MM.1S (cell line): ENCODE results near the gene CDX2.

Experiments used
- DNase-seq: peaks from one replicate; pipeline ENCODE4 v3.0.0-alpha.2; 2015
- H2AFZ ChIP-seq: fragments of 300-600 bp; sonication (generic); 2 replicates; pipeline ENCODE4 v1.6.0; 2016; ENCODE audit warnings: antibody characterized with exemption, low read length
- H3F3A ChIP-seq: fragments of 300-600 bp; sonication (generic); 2 replicates; pipeline ENCODE4 v1.6.1; 2016; ENCODE audit warnings: mild to moderate bottlenecking, antibody characterized with exemption, low read length, moderate library complexity, mixed read lengths; ENCODE audit not compliant: insufficient read depth
- H3K27ac ChIP-seq: fragments of 300-600 bp; sonication (generic); 2 replicates; pipeline ENCODE4 v1.5.1; 2016; ENCODE audit warnings: mild to moderate bottlenecking, low read length
- H3K27me3 ChIP-seq: fragments of 300-600 bp; sonication (generic); replicated peaks from 2 replicates; pipeline ENCODE4 v1.6.0; 2016; ENCODE audit warnings: low read length; ENCODE audit not compliant: insufficient read depth
- H3K36me3 ChIP-seq: fragments of 300-600 bp; sonication (generic); replicated peaks from 2 replicates; pipeline ENCODE4 v1.6.1; 2016; ENCODE audit warnings: mild to moderate bottlenecking, low read length, mixed read lengths; ENCODE audit not compliant: insufficient read depth
- H3K4me1 ChIP-seq: fragments of 300-600 bp; sonication (generic); 2 replicates; pipeline ENCODE4 v1.6.1; 2016; ENCODE audit warnings: low read length, mixed read lengths
- H3K4me2 ChIP-seq: fragments of 300-600 bp; sonication (generic); 2 replicates; pipeline ENCODE4 v1.6.0; 2016; ENCODE audit warnings: low read depth, low read length
- H3K4me3 ChIP-seq: fragments of 300-600 bp; sonication (generic); 2 replicates; pipeline ENCODE4 v1.5.1; 2016; ENCODE audit warnings: low read length, mixed read lengths
- H3K79me2 ChIP-seq: fragments of 300-600 bp; sonication (generic); 2 replicates; pipeline ENCODE4 v1.6.1; 2016; ENCODE audit warnings: mixed run types, low read length, mixed read lengths
- H3K9ac ChIP-seq: fragments of 300-600 bp; sonication (generic); 2 replicates; pipeline ENCODE4 v1.6.1; 2016; ENCODE audit warnings: low read length, mixed read lengths
- H3K9me2 ChIP-seq: fragments of 300-600 bp; sonication (generic); replicated peaks from 2 replicates; pipeline ENCODE4 v1.6.1; 2016; ENCODE audit warnings: mild to moderate bottlenecking, low read length, mixed read lengths; ENCODE audit not compliant: insufficient read depth
- H3K9me3 ChIP-seq: fragments of 300-600 bp; sonication (generic); replicated peaks from 2 replicates; pipeline ENCODE4 v1.6.1; 2016; ENCODE audit warnings: mild to moderate bottlenecking, low read length, mixed read lengths; ENCODE audit not compliant: insufficient read depth
- H4K20me1 ChIP-seq: fragments of 300-600 bp; sonication (generic); 2 replicates; pipeline ENCODE4 v1.6.1; 2016; ENCODE audit warnings: mild to moderate bottlenecking, low read length, moderate library complexity, mixed read lengths; ENCODE audit not compliant: insufficient read depth
- EZH2 ChIP-seq: fragments of 300-600 bp; sonication (generic); optimal IDR thresholded peaks from 2 replicates; pipeline ENCODE3; 2017; ENCODE audit warnings: low read depth, mild to moderate bottlenecking, antibody characterized with exemption, low read length, mixed read lengths
- EZH2phosphoT487 ChIP-seq: fragments of 300-600 bp; sonication (generic); IDR thresholded peaks from 2 replicates; pipeline ENCODE4 v1.6.1; 2018; ENCODE audit warnings: antibody characterized with exemption, low read length
- TF ChIP-seq, protein P1 (sequence below): fragments of 300-600 bp; sonication (generic); IDR thresholded peaks from 2 replicates; pipeline ENCODE4 v1.5.1; 2016; ENCODE audit warnings: antibody characterized with exemption, low read length, mixed read lengths

CDX2 gene

DNA sequence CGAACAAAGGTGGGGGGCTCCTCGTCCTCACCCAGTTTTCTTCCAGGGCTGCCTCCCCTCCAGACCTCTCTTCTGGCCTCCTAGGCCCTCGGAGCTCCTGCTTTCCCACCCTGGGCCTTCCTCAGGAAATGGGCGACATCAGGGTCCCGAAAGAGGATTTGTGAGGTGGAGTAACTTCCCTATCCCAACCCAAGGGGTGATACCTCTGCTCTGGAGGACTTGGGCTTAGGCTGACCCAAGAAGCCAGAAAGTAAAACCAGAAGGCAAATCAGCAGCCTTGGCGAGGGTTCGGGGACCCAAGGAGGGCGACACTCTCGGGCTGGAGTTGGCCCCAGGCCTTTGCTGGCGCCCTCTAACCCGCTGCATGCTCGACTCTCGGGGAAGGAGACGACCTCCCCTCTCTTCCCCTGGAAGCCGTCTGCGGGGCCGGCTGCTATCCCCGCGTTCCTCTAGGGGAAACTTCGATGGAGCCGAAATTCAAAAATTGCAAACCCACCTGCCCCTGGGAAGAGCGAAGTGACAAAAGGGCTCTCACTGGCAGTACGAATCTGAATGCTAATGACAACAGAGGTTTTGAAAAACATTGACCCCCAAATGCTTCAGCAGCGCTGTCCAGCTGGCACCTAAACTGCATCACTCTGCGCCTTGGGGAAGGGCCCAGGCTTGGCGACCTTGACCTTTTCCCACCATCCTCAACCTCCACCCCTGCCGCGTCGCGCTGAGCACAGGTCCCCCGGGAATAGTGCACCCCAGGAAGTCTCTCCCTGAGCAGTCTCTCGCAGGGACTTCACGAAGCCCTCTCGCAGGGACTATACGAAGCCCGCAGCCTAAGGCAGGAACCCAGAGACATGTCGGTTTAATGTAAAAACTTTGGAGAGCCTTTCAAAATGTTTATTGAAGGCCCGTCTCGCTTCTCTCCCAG lies 46.9 kb downstream of the CDX2 start:
- TF ChIP-seq EZH2phosphoT487, result no peak
- no peak for TF ChIP-seq EZH2
- TF ChIP-seq, protein P1, sequence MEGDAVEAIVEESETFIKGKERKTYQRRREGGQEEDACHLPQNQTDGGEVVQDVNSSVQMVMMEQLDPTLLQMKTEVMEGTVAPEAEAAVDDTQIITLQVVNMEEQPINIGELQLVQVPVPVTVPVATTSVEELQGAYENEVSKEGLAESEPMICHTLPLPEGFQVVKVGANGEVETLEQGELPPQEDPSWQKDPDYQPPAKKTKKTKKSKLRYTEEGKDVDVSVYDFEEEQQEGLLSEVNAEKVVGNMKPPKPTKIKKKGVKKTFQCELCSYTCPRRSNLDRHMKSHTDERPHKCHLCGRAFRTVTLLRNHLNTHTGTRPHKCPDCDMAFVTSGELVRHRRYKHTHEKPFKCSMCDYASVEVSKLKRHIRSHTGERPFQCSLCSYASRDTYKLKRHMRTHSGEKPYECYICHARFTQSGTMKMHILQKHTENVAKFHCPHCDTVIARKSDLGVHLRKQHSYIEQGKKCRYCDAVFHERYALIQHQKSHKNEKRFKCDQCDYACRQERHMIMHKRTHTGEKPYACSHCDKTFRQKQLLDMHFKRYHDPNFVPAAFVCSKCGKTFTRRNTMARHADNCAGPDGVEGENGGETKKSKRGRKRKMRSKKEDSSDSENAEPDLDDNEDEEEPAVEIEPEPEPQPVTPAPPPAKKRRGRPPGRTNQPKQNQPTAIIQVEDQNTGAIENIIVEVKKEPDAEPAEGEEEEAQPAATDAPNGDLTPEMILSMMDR, result no peak
- Histone ChIP-seq H3F3A (no peaks in the 10 kb centered on the region), H3K9me3 (no peaks in the 10 kb centered on the region), H4K20me1 (no peaks in the 10 kb centered on the region), H3K4me2 (no peak overlapping the region), H3K27me3 (peaks cover 29% of the 10 kb centered on the region), H3K36me3 (no peaks in the 10 kb centered on the region), H3K9ac (no peak overlapping the region), H3K4me3 (no peak overlapping the region), H3K79me2 (no peaks in the 10 kb centered on the region), H3K4me1 (no peaks in the 10 kb centered on the region), H3K27ac (no peak overlapping the region), H3K9me2 (no peaks in the 10 kb centered on the region), H2AFZ (no peak overlapping the region)
- DNase-seq, result no peak

DNA sequence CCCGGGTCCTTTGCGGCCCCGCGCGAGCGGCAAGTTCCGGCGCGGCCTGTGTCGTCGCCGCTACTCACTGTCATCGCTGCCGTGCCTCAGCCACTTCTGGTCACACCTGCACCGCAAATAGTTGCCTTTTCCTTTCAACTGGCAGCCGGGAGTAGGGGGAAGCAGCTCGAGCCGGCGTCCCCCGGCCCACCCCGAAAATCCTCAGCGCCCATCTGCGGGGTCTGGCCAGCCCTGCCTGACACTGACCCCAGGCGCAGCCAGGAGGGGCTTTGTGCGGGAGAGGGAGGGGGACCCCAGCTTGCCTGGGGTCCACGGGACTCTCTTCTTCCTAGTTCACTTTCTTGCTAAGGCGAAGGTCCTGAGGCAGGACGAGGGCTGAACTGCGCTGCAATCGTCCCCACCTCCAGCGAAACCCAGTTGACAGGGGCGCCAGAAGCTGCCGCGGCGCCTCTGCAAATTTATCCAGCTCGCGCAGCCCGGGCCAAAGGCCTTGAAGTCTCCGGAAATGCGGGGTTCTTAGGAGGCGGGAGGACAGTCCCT lies 47.6 kb downstream of the CDX2 start:
- no peaks in the 10 kb centered on the region for H4K20me1 ChIP-seq
- peaks cover 29% of the 10 kb centered on the region for H3K27me3 ChIP-seq
- H3K9me2 ChIP-seq, result no peaks in the 10 kb centered on the region
- H2AFZ ChIP-seq, result no peak overlapping the region
- H3K4me1 ChIP-seq, result no peaks in the 10 kb centered on the region
- H3K4me3 ChIP-seq, result no peak overlapping the region
- H3K36me3 ChIP-seq, result no peaks in the 10 kb centered on the region
- no peak for TF ChIP-seq EZH2
- TF ChIP-seq, protein P1, result no peak
- no peak for TF ChIP-seq EZH2phosphoT487
- H3K9me3 ChIP-seq, result no peaks in the 10 kb centered on the region
- H3F3A ChIP-seq, result no peaks in the 10 kb centered on the region
- H3K27ac ChIP-seq, result no peak overlapping the region
- no peak overlapping the region for H3K4me2 ChIP-seq
- no peaks in the 10 kb centered on the region for H3K79me2 ChIP-seq
- no peak overlapping the region for H3K9ac ChIP-seq
- DNase-seq, result no peak

DNA sequence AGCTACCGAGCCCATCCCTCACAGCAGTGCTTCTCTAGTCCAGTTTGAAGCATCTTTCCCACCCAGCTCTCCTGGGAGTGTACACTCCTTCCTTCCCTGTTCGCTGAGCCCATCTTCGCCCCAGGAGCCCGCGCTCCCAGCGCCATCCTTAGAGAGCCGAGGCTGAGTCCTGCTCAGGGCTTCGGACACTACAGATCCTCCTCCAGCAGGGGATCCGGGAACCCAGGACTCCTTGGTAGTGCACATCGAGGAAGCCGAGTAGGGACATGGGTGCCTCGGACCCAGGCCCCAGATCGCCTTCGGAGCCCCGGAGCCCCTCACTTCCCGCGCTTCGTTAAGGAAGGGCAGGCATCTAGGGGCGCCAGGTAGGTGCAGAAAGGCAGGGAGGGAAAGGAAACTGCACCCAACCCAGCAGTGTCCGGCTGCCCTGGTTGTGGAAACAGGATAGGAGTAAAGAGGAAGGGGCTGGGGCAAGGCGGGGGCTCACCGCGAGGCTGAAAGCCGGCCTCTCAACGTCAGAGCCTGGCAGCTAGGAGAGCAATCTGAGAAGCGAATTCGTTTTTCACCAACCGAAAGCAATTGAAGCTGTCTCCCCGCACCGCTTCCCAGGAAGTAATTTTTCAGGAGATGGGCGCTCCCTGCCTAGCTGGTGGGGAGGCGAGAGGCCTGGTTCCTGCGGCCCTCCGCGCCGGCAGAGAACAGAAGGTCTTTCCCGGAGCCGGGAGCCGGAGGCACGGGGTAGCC lies 48.3 kb downstream of the CDX2 start:
- Histone ChIP-seq H3K36me3 (no peaks in the 10 kb centered on the region), H2AFZ (no peak overlapping the region), H3K9ac (no peak overlapping the region), H3K27me3 (peaks cover 29% of the 10 kb centered on the region), H3K79me2 (no peaks in the 10 kb centered on the region), H3K4me3 (no peak overlapping the region), H4K20me1 (no peaks in the 10 kb centered on the region), H3K9me2 (no peaks in the 10 kb centered on the region), H3K4me2 (no peak overlapping the region), H3K27ac (no peak overlapping the region), H3K9me3 (no peaks in the 10 kb centered on the region), H3K4me1 (no peaks in the 10 kb centered on the region), H3F3A (no peaks in the 10 kb centered on the region)
- TF ChIP-seq, protein P1, result no peak
- no peak for TF ChIP-seq EZH2phosphoT487
- TF ChIP-seq EZH2, result no peak
- no peak for DNase-seq
